Endodermal cell (in vitro differentiated cells): ENCODE data around the gene ATF2. TPM values are rescaled to one million over a fixed set of nuclear protein-coding genes. Genes with fewer than 3 reads are reported as not detected.
A peak's percentile ranks its signal among the peaks of the same experiment; 100 is the strongest.

Experiments
- DNase-seq: peaks from one replicate; pipeline ENCODE4 v3.0.0-alpha.2; 2017
- H3K27ac ChIP-seq: 2 replicates; pipeline ENCODE4 v1.5.1; 2013; ENCODE audit warnings: mild to moderate bottlenecking, low read depth, low read length, moderate library complexity
- H3K27me3 ChIP-seq: 2 replicates; pipeline ENCODE4 v1.6.1; 2013; ENCODE audit warnings: mild to moderate bottlenecking, low read length, moderate library complexity; ENCODE audit not compliant: insufficient read depth, control insufficient read depth, poor library complexity, severe bottlenecking
- H3K36me3 ChIP-seq: 2 replicates; pipeline ENCODE4 v1.7.0; 2013; ENCODE audit warnings: mild to moderate bottlenecking, low read length, moderate library complexity; ENCODE audit not compliant: control insufficient read depth, insufficient read depth
- H3K4me1 ChIP-seq: one replicate; pipeline ENCODE4 v1.7.0; 2013; ENCODE audit warnings: low read length; ENCODE audit not compliant: control insufficient read depth, insufficient read depth
- H3K4me3 ChIP-seq: 2 replicates; pipeline ENCODE4 v1.5.1; 2013; ENCODE audit warnings: mild to moderate bottlenecking, low read length, moderate library complexity
- H3K9ac ChIP-seq: 2 replicates; pipeline ENCODE4 v1.6.1; 2013; ENCODE audit warnings: mild to moderate bottlenecking, low read length, moderate library complexity; ENCODE audit not compliant: poor library complexity, severe bottlenecking; ENCODE audit errors: extremely low read depth
- H3K9me3 ChIP-seq: 2 replicates; pipeline ENCODE4 v1.6.1; 2013; ENCODE audit warnings: mild to moderate bottlenecking, low read length, moderate library complexity; ENCODE audit not compliant: control insufficient read depth
- H3K27ac Mint-ChIP-seq: 2 replicates; pipeline ENCODE4 v1.8.0; 2020; ENCODE audit warnings: mixed read lengths
- H3K27me3 Mint-ChIP-seq: 2 replicates; pipeline ENCODE4 v1.8.0; 2021; ENCODE audit warnings: mild to moderate bottlenecking, mixed read lengths; ENCODE audit not compliant: insufficient read depth
- H3K36me3 Mint-ChIP-seq: 2 replicates; pipeline ENCODE4 v1.8.0; 2020; ENCODE audit warnings: low read depth, mixed read lengths
- H3K4me1 Mint-ChIP-seq: 2 replicates; pipeline ENCODE4 v1.8.0; 2020; ENCODE audit warnings: mixed read lengths
- H3K4me3 Mint-ChIP-seq: 2 replicates; pipeline ENCODE4 v1.8.0; 2020; ENCODE audit warnings: mild to moderate bottlenecking, moderate library complexity, mixed read lengths
- H3K9me3 Mint-ChIP-seq: 2 replicates; pipeline ENCODE4 v1.8.0; 2020; ENCODE audit warnings: mild to moderate bottlenecking, mixed read lengths
- WGBS, 2 experiments: methylation state at CpG; one replicate each; pipeline versions ENCODE4 v1.1.5 to v1.1.7; 2013; ENCODE audit warnings: missing lambda C conversion rate in 2 of 2, mixed read lengths in 1 of 2; ENCODE audit not compliant: insufficient coverage in 1 of 2, insufficient read length in 1 of 2; 5-methylcytosine and 5-hydroxymethylcytosine counted together
- total RNA-seq, 2 donors: library from RNA; stranded (reverse); fragmentation: NEBNext Ultra II Directional in 1 of 2; extraction: Animal tissue kit (Norgen Biotek cat#: 25700) in 1 of 2; gene quantifications; 2 replicates in 1 of 2; 3 replicates in 1 of 2; pipeline ENCODE4 v1.2.1, GENCODE V29; 2021
- TF ChIP-seq, protein P1 (sequence below): fragments of 200-600 bp; sonication (generic); conservative IDR thresholded peaks from 2 replicates; pipeline ENCODE4 v1.5.0; 2021; ENCODE audit warnings: antibody characterized with exemption, mild to moderate bottlenecking

The ATF2 gene
- total RNA-seq, 2 donors from 2014 or later = 53.0 to 56.0 TPM

- H3K4me1 ChIP-seq = no peaks in the 10 kb centered on the region
- H3K4me3 ChIP-seq = no peak overlapping the region
- H3K9me3 ChIP-seq = no peaks in the 10 kb centered on the region
- H3K4me3 Mint-ChIP-seq = no peak overlapping the region
- no peaks in the 10 kb centered on the region for H3K9me3 Mint-ChIP-seq
- peaks cover 14% of the 10 kb centered on the region for H3K4me1 Mint-ChIP-seq
- H3K36me3 ChIP-seq = no peaks in the 10 kb centered on the region
- no peak overlapping the region for H3K9ac ChIP-seq
- TF ChIP-seq, protein P1, sequence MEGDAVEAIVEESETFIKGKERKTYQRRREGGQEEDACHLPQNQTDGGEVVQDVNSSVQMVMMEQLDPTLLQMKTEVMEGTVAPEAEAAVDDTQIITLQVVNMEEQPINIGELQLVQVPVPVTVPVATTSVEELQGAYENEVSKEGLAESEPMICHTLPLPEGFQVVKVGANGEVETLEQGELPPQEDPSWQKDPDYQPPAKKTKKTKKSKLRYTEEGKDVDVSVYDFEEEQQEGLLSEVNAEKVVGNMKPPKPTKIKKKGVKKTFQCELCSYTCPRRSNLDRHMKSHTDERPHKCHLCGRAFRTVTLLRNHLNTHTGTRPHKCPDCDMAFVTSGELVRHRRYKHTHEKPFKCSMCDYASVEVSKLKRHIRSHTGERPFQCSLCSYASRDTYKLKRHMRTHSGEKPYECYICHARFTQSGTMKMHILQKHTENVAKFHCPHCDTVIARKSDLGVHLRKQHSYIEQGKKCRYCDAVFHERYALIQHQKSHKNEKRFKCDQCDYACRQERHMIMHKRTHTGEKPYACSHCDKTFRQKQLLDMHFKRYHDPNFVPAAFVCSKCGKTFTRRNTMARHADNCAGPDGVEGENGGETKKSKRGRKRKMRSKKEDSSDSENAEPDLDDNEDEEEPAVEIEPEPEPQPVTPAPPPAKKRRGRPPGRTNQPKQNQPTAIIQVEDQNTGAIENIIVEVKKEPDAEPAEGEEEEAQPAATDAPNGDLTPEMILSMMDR = no peak
- no peaks in the 10 kb centered on the region for H3K27me3 ChIP-seq
- H3K27ac ChIP-seq = no peak overlapping the region
- 96 to 98% methylated on average over 3 of the region's 3 CpGs for WGBS, 2 experiments
- DNase-seq = no peak
- no peaks in the 10 kb centered on the region for H3K36me3 Mint-ChIP-seq
- H3K27ac Mint-ChIP-seq = no peak overlapping the region
- no peaks in the 10 kb centered on the region for H3K27me3 Mint-ChIP-seq
Measured at GRCh38 chr2:175034716-175035115, 133.3 kb downstream of the ATF2 start.

DNA sequence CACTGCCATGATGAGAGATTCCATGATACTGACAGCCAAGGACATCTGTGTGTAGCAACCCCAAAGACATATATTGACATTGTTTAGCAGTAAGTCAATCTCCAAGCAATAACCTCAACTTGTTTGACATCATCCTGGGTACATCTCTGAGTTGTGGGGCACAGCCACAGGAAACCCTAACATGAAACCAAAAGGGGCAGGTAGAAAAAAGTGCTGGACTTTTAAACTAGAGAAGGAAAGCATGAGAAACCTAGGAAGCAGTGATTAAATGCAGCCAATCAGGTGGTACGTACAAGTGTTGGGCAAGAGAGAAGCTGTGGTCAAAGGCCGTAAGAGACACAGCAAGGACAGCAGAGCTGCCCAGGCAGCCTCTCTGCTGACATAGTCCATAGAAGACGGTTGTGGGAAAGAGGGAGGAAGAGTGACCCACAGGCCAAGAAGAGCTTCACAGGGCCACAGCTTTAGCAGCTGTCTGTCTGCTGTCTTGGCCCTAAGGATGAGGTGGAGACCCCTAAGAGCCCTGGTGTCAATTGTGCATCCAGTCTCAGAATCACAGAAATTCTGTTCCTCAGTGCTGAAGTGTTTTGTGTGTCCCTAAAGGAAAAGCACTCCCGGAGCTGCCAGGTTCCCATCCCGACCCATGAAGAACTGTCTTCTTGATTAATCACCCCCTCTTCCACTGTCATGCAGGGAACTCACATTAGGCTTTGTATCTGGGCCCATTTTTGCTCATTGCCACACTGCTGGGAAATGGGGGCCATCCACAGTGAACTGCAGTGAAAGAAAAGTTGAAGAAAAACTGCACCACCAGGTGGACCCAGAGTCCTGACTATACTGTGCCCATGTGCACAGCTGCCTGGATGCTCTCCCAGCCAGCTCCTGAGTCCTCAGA, 137.4 kb downstream of the ATF2 start:
- no peaks in the 10 kb centered on the region for H3K36me3 ChIP-seq
- DNase-seq = peak; percentile 81
- Mint-ChIP-seq H3K4me3 (no peak overlapping the region), H3K4me1 (peaks cover 9% of the 10 kb centered on the region), H3K9me3 (no peaks in the 10 kb centered on the region), H3K27ac (no peak overlapping the region), H3K27me3 (no peaks in the 10 kb centered on the region), H3K36me3 (no peaks in the 10 kb centered on the region)
- H3K4me3 ChIP-seq = no peak overlapping the region
- H3K9me3 ChIP-seq = peaks cover 1% of the 10 kb centered on the region
- no peaks in the 10 kb centered on the region for H3K27me3 ChIP-seq
- H3K27ac ChIP-seq = no peak overlapping the region
- H3K9ac ChIP-seq = no peak overlapping the region
- TF ChIP-seq, protein P1 = peak; percentile 73
- no peaks in the 10 kb centered on the region for H3K4me1 ChIP-seq
- 75 to 79% methylated on average over 5 of the region's 5 CpGs for WGBS, 2 experiments

- Mint-ChIP-seq H3K4me3 (no peak overlapping the region), H3K27ac (peak overlapping the region; percentile 31), H3K27me3 (no peaks in the 10 kb centered on the region), H3K4me1 (peaks cover 9% of the 10 kb centered on the region), H3K36me3 (no peaks in the 10 kb centered on the region), H3K9me3 (peaks cover 5% of the 10 kb centered on the region)
- no peaks in the 10 kb centered on the region for H3K4me1 ChIP-seq
- no peak overlapping the region for H3K9ac ChIP-seq
- TF ChIP-seq, protein P1 = no peak
- H3K27ac ChIP-seq = no peak overlapping the region
- WGBS, 2 experiments = 95 to 96% methylated on average over 2 to 3 of the region's 3 CpGs
- H3K27me3 ChIP-seq = no peaks in the 10 kb centered on the region
- no peaks in the 10 kb centered on the region for H3K36me3 ChIP-seq
- peaks cover 5% of the 10 kb centered on the region for H3K9me3 ChIP-seq
- no peak overlapping the region for H3K4me3 ChIP-seq
- DNase-seq = no peak
Measured at GRCh38 chr2:175027755-175028154, 140.2 kb downstream of the ATF2 start.
